ACC112 (cell line): Measurements from ENCODE around the gene PNLIPRP2.

Experiments used
- H2AFZ ChIP-seq: fragments of 200-600 bp; sonication (generic); one replicate; pipeline ENCODE4 v1.6.0; 2017; ENCODE audit warnings: antibody characterized with exemption, low read length; ENCODE audit not compliant: unreplicated experiment
- H3K27ac ChIP-seq: fragments of 200-600 bp; sonication (generic); 2 replicates; pipeline ENCODE4 v1.5.1; 2014; ENCODE audit warnings: low read depth, mild to moderate bottlenecking, antibody characterized with exemption, low read length, moderate library complexity
- H3K27me3 ChIP-seq: fragments of 200-600 bp; sonication (generic); 2 replicates; pipeline ENCODE4 v1.6.1; 2014; ENCODE audit warnings: mild to moderate bottlenecking, antibody characterized with exemption, low read length, moderate library complexity, mixed read lengths; ENCODE audit not compliant: insufficient read depth
- H3K36me3 ChIP-seq: fragments of 200-600 bp; sonication (generic); 2 replicates; pipeline ENCODE4 v1.6.1; 2016; ENCODE audit warnings: mild to moderate bottlenecking, antibody characterized with exemption, low read length, moderate library complexity, mixed read lengths; ENCODE audit not compliant: insufficient read depth
- H3K4me1 ChIP-seq: fragments of 200-600 bp; sonication (generic); one replicate; pipeline ENCODE4 v1.6.1; 2016; ENCODE audit warnings: low read length, mixed read lengths; ENCODE audit not compliant: insufficient read depth, unreplicated experiment, control insufficient read depth
- H3K4me3 ChIP-seq: fragments of 200-600 bp; sonication (generic); 2 replicates; pipeline ENCODE4 v1.5.1; 2014; ENCODE audit warnings: mild to moderate bottlenecking, low read depth, low read length
- H3K79me2 ChIP-seq: fragments of 200-600 bp; sonication (generic); one replicate; pipeline ENCODE4 v1.6.0; 2016; ENCODE audit warnings: low read length; ENCODE audit not compliant: control insufficient read depth, unreplicated experiment, insufficient read depth

PNLIPRP2 gene

DNA sequence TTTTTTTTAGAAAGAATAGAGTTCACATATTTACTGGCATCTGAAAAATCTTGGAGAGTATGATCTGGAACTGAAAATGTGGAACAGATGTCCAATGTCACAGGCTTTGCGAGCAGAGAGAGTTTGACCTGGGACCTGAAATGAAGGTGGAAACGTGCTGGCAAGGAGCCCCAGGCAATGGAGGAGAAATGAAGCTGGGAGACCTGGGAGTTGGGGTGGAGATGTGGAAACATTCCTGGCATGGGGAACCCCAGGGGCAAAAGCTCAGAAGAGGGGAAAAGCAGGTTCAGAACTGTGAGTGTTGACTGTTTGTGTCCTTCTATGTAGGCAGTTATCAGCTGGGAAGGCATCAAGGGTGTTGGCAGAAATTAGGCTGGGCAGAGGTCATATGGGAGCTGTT, 7.3 kb upstream of the PNLIPRP2 start:
- H2AFZ ChIP-seq, result no peak overlapping the region
- H3K36me3 ChIP-seq, result no peaks in the 10 kb centered on the region
- H3K4me1 ChIP-seq, result no peaks in the 10 kb centered on the region
- H3K27ac ChIP-seq, result no peak overlapping the region
- no peak overlapping the region for H3K4me3 ChIP-seq
- no peaks in the 10 kb centered on the region for H3K79me2 ChIP-seq
- peaks cover 28% of the 10 kb centered on the region for H3K27me3 ChIP-seq

DNA sequence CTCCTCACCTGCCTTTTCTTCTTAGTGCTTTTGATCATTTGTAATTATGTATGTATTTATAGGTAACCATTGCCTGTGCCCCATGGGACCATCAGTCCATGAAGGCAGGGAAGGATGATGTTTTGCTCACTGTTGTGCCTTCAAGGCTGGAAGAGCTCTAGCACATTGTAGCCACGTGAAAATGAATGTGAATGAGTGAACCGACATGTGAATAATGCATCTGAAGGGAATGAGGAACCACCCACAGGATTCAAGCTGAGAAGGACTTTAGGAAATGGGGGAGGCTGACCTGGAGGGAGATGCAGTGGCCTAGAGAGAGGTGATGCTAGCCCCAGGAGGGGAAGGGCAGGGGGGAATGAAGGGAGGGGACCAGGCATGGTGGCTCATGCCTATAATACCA, 6.0 kb upstream of the PNLIPRP2 start:
- Histone ChIP-seq H3K4me1 (no peaks in the 10 kb centered on the region), H2AFZ (no peak overlapping the region), H3K27me3 (peaks cover 20% of the 10 kb centered on the region), H3K4me3 (no peak overlapping the region), H3K36me3 (no peaks in the 10 kb centered on the region), H3K79me2 (no peaks in the 10 kb centered on the region), H3K27ac (no peak overlapping the region)

DNA sequence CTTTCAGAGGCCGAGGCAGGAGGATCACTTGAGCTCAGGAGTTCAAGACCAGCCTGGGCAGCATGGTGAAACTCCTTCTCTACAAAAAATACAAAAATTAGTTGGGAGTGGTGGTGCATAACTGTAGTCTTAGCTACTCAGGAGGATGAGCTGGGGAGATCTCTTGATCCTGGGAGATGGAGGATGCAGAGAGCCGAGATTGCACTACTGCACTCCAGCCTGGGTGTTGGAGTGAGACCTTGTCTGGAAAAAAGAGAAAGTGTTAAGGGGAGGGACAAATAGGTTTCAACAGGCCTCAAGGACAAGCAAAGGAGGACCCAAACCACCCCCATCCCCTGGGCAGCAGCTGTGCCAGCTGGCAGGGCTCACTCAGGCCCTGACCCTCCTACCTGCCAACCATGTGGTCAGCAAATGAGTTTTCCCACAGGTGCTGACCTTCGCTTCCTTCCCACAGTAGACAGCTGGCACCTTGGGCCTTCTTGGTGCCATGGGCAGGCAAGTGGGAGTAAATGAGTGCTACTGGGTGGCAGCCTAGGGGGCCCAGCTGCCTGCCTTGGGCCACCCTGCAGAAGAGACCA, 5.5 kb upstream of the PNLIPRP2 start:
- Histone ChIP-seq H3K36me3 (no peaks in the 10 kb centered on the region), H3K4me1 (no peaks in the 10 kb centered on the region), H3K4me3 (no peak overlapping the region), H2AFZ (no peak overlapping the region), H3K27ac (no peak overlapping the region), H3K27me3 (peaks cover 20% of the 10 kb centered on the region), H3K79me2 (no peaks in the 10 kb centered on the region)

DNA sequence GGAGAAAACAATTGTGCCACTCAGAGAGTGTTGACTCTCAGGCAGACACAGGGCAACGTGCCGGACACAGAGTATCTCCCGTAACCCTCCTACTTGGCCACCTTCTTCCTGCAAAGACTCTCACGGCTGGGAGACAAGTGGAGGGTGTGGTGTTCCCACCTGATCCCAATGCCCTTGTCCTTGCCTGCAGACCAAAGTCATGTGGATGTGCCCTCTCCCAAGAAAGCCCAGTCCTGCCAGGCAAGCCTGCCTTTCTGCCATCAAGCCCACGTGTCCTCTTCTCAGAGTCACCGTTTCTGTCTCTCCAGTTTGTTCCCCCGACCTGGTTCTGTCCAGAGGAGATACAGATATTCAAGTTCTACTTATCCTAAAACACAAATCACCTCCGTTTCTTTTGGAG, 723 bp downstream of the PNLIPRP2 start:
- Histone ChIP-seq H3K27me3 (peaks cover 22% of the 10 kb centered on the region), H3K4me3 (no peak overlapping the region), H2AFZ (no peak overlapping the region), H3K4me1 (no peaks in the 10 kb centered on the region), H3K36me3 (no peaks in the 10 kb centered on the region), H3K79me2 (no peaks in the 10 kb centered on the region), H3K27ac (no peak overlapping the region)

DNA sequence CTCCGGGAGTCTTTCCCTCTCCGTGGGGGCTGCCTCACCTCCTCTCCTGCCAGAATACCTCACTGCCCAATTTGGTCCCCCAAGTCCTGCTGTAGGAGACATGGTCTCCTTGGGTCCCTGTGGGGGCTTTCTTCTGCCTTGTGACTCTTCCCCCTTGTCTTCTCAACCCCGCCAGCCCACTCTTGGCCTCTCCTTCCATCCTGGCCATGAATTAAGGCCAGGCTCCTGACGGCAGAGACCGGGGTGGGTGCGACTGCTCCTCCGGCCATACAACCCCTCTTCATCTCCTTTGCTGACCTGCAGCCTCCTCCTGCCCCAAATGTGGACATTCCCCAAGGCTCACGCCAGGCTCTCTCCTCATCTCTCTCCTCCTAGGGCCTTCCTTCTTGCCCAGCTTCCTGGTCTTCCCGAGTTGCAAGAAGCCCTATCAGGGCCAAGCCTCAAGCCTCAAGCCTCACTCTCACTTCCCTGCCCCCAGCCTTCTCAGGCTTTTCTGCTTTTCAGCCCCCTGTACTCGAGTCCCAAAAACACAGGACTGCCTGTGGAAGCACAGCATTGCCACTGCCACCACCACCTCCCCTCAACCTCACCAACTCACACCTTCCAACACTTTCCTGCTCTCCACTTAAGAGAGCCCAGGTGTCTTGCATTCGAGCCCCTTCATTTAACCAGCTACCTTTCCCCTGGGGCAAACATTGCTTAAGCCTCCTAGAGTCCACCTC, 1.3 kb downstream of the PNLIPRP2 start:
- Histone ChIP-seq H3K27ac (no peak overlapping the region), H3K27me3 (peaks cover 28% of the 10 kb centered on the region), H3K79me2 (no peaks in the 10 kb centered on the region), H3K36me3 (no peaks in the 10 kb centered on the region), H3K4me3 (no peak overlapping the region), H3K4me1 (no peaks in the 10 kb centered on the region), H2AFZ (no peak overlapping the region)

DNA sequence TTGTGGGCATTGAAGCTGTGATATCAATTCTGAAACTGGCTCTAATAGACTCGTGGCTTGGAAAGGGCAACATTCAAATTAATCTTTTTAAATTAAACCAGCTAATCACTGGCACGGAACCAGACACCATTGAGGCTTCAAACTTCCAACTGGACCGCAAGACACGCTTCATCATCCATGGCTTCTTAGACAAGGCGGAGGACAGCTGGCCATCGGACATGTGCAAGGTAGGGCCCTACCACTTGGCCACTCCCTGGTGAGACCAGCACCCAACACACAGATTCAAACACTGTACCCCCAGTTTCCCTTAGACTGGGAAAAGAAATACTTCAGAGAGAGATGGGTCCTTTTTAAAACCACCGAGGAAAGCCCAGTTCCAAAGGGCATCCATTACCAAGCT, 5.1 kb downstream of the PNLIPRP2 start:
- Histone ChIP-seq H3K27ac (no peak overlapping the region), H3K36me3 (no peaks in the 10 kb centered on the region), H2AFZ (no peak overlapping the region), H3K79me2 (no peaks in the 10 kb centered on the region), H3K27me3 (peaks cover 44% of the 10 kb centered on the region), H3K4me3 (no peak overlapping the region), H3K4me1 (no peaks in the 10 kb centered on the region)

DNA sequence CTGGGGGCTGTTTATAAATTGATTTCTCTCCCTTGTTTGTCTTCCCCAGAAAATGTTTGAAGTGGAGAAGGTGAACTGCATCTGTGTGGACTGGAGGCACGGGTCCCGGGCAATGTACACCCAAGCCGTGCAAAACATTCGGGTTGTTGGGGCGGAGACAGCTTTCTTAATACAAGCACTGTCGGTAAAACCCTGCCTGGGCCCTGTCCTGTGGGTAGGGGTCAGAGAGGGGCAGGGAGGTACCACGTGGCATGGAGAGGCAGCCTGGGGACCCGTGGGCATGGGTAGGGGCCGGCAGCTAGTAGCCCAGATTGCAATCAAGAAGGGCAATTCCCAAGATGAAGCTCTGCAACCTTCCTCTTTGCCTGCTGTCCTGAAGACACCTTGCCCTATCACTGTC, 6.1 kb downstream of the PNLIPRP2 start:
- Histone ChIP-seq H3K4me3 (no peak overlapping the region), H2AFZ (no peak overlapping the region), H3K27me3 (peaks cover 47% of the 10 kb centered on the region), H3K27ac (no peak overlapping the region), H3K4me1 (no peaks in the 10 kb centered on the region), H3K79me2 (no peaks in the 10 kb centered on the region), H3K36me3 (no peaks in the 10 kb centered on the region)

DNA sequence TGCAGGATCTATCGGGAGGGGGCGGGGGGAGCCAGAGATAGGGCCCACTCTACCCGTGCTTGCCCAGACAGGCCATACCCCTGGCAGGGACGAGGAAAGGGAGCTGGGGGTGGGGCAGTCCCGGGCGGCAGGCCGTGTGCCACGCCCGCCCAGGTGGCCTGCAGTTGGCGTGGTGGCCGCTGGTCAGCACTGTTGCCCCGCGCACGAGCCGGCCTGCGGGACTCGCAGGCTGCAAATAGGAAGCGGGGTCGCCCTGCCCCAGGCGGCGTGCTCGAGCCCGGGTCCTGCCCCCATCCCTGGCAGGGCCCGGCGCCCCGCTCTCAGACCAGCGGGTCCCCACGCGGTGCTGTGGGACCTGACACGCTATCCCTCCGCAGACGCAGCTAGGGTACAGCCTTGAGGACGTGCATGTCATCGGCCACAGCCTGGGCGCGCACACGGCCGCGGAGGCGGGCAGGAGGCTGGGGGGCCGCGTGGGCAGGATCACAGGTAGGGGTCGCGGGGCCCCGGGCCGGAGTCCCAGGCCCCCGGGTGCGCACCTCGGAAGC, 6.7 kb downstream of the PNLIPRP2 start:
- peak overlapping the region; percentile 46 for H3K4me3 ChIP-seq
- H2AFZ ChIP-seq, result no peak overlapping the region
- no peak overlapping the region for H3K27ac ChIP-seq
- no peaks in the 10 kb centered on the region for H3K4me1 ChIP-seq
- no peaks in the 10 kb centered on the region for H3K79me2 ChIP-seq
- peaks cover 47% of the 10 kb centered on the region for H3K27me3 ChIP-seq
- H3K36me3 ChIP-seq, result no peaks in the 10 kb centered on the region

DNA sequence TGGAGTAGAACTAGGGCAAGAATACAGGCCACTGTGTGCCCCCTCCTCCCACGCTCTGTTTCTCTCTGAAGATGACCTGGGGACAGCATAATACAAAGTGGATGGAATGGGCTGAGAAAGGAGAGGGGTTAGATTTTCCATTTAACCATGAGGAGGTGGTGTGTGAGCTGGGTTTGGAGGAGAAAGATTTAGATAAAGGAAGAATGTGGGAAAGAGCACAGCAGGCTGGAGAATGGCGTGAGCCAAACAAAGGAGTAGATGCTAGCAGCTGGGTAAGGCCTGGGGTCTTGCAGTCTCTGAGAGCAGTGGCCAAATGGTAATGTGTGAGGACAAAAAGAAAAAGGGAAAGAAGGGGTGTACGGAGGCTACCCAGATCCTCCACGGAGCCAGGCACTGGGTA, 8.6 kb downstream of the PNLIPRP2 start:
- Histone ChIP-seq H3K79me2 (no peaks in the 10 kb centered on the region), H3K36me3 (no peaks in the 10 kb centered on the region), H3K4me1 (no peaks in the 10 kb centered on the region), H3K4me3 (no peak overlapping the region), H3K27ac (no peak overlapping the region), H2AFZ (no peak overlapping the region), H3K27me3 (peaks cover 47% of the 10 kb centered on the region)

DNA sequence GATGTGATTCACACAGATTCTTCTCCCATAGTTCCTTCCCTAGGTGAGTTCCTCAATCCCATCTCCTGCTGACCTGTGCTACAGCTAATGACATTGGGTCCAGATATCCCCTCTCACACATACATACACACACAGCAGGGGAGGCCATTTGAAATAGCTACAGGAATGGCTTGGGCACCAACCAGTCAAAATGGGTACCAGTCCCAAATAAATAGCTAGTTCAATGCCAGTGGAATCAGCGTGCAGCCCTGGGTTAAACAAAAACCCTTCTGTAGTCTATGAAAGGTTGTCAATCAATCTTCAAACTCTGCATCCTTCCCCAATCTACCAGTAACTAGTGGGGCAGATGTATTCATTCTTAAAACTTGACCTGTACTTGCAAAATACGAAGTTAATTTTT, 9.3 kb downstream of the PNLIPRP2 start:
- H3K4me1 ChIP-seq, result no peaks in the 10 kb centered on the region
- no peaks in the 10 kb centered on the region for H3K79me2 ChIP-seq
- no peak overlapping the region for H2AFZ ChIP-seq
- peaks cover 47% of the 10 kb centered on the region for H3K27me3 ChIP-seq
- no peaks in the 10 kb centered on the region for H3K36me3 ChIP-seq
- H3K4me3 ChIP-seq, result no peak overlapping the region
- H3K27ac ChIP-seq, result no peak overlapping the region

DNA sequence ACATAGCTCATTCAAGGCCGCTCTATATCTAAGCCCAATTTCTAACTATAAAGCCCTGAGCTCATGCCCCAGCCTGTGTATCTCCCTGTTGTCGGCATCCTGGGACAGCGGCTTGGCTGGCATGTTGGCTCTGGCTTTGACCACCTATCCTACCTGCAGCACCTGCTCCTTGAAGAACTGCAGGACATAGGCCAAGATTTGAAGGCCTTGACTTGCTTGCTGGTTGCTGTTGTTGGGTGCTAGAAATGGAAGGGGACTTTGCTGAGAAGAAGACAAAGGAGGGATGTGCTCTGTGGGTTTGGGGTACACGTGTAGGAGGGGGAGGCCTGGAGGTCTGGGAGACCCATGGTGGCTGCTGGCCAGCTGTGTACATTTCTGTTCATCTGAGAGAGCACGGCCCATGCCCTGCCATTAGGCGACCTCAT, 11.1 kb downstream of the PNLIPRP2 start:
- H3K36me3 ChIP-seq, result no peaks in the 10 kb centered on the region
- no peak overlapping the region for H3K4me3 ChIP-seq
- no peak overlapping the region for H3K27ac ChIP-seq
- H3K79me2 ChIP-seq, result no peaks in the 10 kb centered on the region
- H2AFZ ChIP-seq, result no peak overlapping the region
- H3K27me3 ChIP-seq, result peaks cover 33% of the 10 kb centered on the region
- H3K4me1 ChIP-seq, result no peaks in the 10 kb centered on the region
